ENCODE data around the gene ZFAND6. TPM values are rescaled to one million over a fixed set of nuclear protein-coding genes. Genes with fewer than 3 reads are reported as not detected.

ZFAND6 gene
- polyA plus RNA-seq, 1 donor from 2014 or later: 353 TPM

GRCh38 chr15:80152180-80152895 lies 92.9 kb downstream of the ZFAND6 start:
- Histone ChIP-seq H3K9me2 (ENCODE audit: insufficient read depth, low read length) (no peaks in the 10 kb centered on the region), H3K27me3 (ENCODE audit: insufficient read depth, low read depth, low read length) (no peaks in the 10 kb centered on the region), H3K27ac (ENCODE audit: low read length) (no peak overlapping the region), H3K9me3 (ENCODE audit: low read length) (no peaks in the 10 kb centered on the region), H4K20me1 (ENCODE audit: insufficient read depth) (no peaks in the 10 kb centered on the region), H3K9ac (ENCODE audit: low read length) (no peak overlapping the region), H2AFZ (ENCODE audit: low read depth, low read length) (no peak overlapping the region), H3K4me3 (ENCODE audit: low read length) (peak overlapping the region; percentile 73), H3K4me2 (ENCODE audit: low read length) (no peak overlapping the region), H3K79me2 (replicated peaks; ENCODE audit: insufficient read depth, low read length) (no peaks in the 10 kb centered on the region), H3K36me3 (ENCODE audit: insufficient read depth, low read length) (no peaks in the 10 kb centered on the region), H3F3A (ENCODE audit: insufficient read depth, low read length, poor library complexity, severe bottlenecking) (peaks cover 8% of the 10 kb centered on the region)
- TF ChIP-seq TAF1 (IDR thresholded peaks at IDR 0.05; ENCODE audit: low read depth) (no peak), SMC3 (conservative IDR thresholded peaks at IDR 0.05; ENCODE audit: poor library complexity) (no peak), POLR2AphosphoS5 (IDR thresholded peaks at IDR 0.05) (no peak), EP300 (conservative IDR thresholded peaks at IDR 0.05; ENCODE audit: poor library complexity, severe bottlenecking) (no peak)
- TF ChIP-seq, protein P1, sequence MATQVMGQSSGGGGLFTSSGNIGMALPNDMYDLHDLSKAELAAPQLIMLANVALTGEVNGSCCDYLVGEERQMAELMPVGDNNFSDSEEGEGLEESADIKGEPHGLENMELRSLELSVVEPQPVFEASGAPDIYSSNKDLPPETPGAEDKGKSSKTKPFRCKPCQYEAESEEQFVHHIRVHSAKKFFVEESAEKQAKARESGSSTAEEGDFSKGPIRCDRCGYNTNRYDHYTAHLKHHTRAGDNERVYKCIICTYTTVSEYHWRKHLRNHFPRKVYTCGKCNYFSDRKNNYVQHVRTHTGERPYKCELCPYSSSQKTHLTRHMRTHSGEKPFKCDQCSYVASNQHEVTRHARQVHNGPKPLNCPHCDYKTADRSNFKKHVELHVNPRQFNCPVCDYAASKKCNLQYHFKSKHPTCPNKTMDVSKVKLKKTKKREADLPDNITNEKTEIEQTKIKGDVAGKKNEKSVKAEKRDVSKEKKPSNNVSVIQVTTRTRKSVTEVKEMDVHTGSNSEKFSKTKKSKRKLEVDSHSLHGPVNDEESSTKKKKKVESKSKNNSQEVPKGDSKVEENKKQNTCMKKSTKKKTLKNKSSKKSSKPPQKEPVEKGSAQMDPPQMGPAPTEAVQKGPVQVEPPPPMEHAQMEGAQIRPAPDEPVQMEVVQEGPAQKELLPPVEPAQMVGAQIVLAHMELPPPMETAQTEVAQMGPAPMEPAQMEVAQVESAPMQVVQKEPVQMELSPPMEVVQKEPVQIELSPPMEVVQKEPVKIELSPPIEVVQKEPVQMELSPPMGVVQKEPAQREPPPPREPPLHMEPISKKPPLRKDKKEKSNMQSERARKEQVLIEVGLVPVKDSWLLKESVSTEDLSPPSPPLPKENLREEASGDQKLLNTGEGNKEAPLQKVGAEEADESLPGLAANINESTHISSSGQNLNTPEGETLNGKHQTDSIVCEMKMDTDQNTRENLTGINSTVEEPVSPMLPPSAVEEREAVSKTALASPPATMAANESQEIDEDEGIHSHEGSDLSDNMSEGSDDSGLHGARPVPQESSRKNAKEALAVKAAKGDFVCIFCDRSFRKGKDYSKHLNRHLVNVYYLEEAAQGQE (IDR thresholded peaks at IDR 0.05; ENCODE audit: borderline replicate concordance): no peak

DNA sequence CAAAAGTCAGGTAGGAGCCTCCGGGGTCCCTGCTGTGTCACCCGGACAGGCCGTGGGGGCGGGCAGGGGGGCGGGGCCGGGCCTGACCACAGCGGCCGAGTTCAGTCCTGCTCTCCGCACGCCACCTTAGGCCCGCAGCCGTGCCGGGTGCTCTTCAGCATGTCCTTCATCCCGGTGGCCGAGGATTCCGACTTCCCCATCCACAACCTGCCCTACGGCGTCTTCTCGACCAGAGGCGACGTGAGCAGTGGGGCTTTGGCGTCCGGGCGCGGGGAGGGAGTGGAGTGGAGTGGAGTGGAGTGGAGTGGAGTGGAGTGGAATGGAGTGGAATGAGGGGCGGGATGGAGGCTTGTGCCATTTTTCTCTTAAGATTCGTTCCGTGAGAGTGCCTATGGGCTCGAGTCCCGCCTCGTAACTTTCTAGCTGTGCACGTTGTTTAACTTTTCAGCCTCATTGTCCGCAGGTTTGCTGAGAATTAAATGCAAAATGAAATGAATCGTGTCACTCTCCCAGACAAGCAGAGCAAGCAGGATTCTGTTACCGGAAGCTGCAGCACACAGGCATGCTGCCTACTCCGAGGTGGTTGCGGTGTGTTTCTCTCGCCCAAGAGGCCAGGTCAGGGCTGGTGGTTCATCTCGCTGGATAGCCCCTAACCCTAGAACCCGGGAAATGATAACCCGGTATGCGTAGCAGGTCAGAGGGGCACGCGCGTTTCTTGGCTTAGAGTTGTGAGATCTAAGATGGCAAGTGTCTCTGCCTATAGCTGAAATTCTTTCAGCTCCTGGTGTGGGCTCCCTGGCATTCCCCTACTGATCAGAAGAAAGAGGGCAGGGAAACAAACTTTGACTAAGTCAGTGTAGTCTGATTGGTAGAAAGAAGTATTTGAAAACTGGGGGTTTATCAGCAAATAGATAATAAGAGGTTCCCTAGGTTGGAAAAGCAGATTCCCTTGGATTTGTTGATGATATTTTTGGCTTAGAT lies 93.7 kb downstream of the ZFAND6 start, which contains the start of gene FAH:
FAH (plus strand) TSS at position 104 of the 981 bp plus-strand sequence; CDS start at position 160, 56 bp downstream.
- peak within 1 kb of the TSS; percentile 73 for H3K4me3 ChIP-seq (ENCODE audit: low read length)
- H3K9ac ChIP-seq (ENCODE audit: low read length): peak within 1 kb of the TSS; percentile 31
- no peak within 1 kb of the TSS for H2AFZ ChIP-seq (ENCODE audit: low read depth, low read length)
- H3K9me2 ChIP-seq (ENCODE audit: insufficient read depth, low read length): no peaks in the 10 kb centered on the region
- H3K27ac ChIP-seq (ENCODE audit: low read length): no peak within 1 kb of the TSS
- no peaks in the 10 kb centered on the region for H3K36me3 ChIP-seq (ENCODE audit: insufficient read depth, low read length)
- no peaks in the 10 kb centered on the region for H3K79me2 ChIP-seq (replicated peaks; ENCODE audit: insufficient read depth, low read length)
- H3K4me2 ChIP-seq (ENCODE audit: low read length): peak within 1 kb of the TSS; percentile 92
- peak; percentile 27 for TF ChIP-seq SMC3 (conservative IDR thresholded peaks at IDR 0.05; ENCODE audit: poor library complexity)
- TF ChIP-seq, protein P1 (IDR thresholded peaks at IDR 0.05; ENCODE audit: borderline replicate concordance): no peak
- TF ChIP-seq MXI1 (conservative IDR thresholded peaks at IDR 0.05; ENCODE audit: poor library complexity, severe bottlenecking): peak; percentile 68
- H4K20me1 ChIP-seq (ENCODE audit: insufficient read depth): no peaks in the 10 kb centered on the region
- no peaks in the 10 kb centered on the region for H3K27me3 ChIP-seq (ENCODE audit: insufficient read depth, low read depth, low read length)
- no peaks in the 10 kb centered on the region for H3K9me3 ChIP-seq (ENCODE audit: low read length)
- peaks cover 8% of the 10 kb centered on the region for H3F3A ChIP-seq (ENCODE audit: insufficient read depth, low read length, poor library complexity, severe bottlenecking)
